ENCODE measurements around the gene OR9A4.

- TF ChIP-seq EZH2 (IDR thresholded peaks at IDR 0.05; ENCODE audit: low read length, missing control alignments), result no peak
- TF ChIP-seq CTCF (conservative IDR thresholded peaks at IDR 0.05 in 1 of 2, IDR thresholded peaks at IDR 0.05 in 1 of 2; ENCODE audit: low read depth in 1 of 2, low read length in 2 of 2), result no peak
These were observed 38.8 kb upstream of the OR9A4 start for GRCh38 chr7:141877365-141877764.

Data from fibroblast of lung (primary cell).